Large intestine (tissue), 12 donors: ENCODE measurements around the gene PDE3A. TPM values are rescaled to one million over a fixed set of nuclear protein-coding genes. Genes with fewer than 3 reads are reported as not detected.
A peak's percentile ranks its signal among the peaks of the same experiment; 100 is the strongest.
"Not testable (repeated sequence)": the region's sequence is repeated elsewhere in the genome, so short reads cannot be mapped to it uniquely, and the experiment has no call there.

Experiments used
- DNase-seq, 2 donors: peaks; one replicate each; pipeline versions ENCODE4 v3.0.0 to v3.0.0-alpha.2; 2013
- H3K27ac ChIP-seq: one replicate; pipeline ENCODE4 v1.5.1; 2013; ENCODE audit warnings: low read length
- H3K27me3 ChIP-seq: 2 replicates; pipeline ENCODE4 v1.6.1; 2013; ENCODE audit warnings: low read length; ENCODE audit not compliant: control insufficient read depth, insufficient read depth
- H3K36me3 ChIP-seq: 2 replicates; pipeline ENCODE4 v1.6.1; 2013; ENCODE audit warnings: low read length; ENCODE audit not compliant: control insufficient read depth, insufficient read depth
- H3K4me1 ChIP-seq: one replicate; pipeline ENCODE4 v1.6.1; 2013; ENCODE audit warnings: low read length; ENCODE audit not compliant: control insufficient read depth, insufficient read depth
- H3K4me3 ChIP-seq: one replicate; pipeline ENCODE4 v1.5.1; 2013; ENCODE audit warnings: low read length
- H3K9me3 ChIP-seq: one replicate; pipeline ENCODE4 v1.6.1; 2013; ENCODE audit warnings: mild to moderate bottlenecking, low read depth, low read length, moderate library complexity; ENCODE audit not compliant: control insufficient read depth
- WGBS: methylation state at CpG from one replicate; pipeline ENCODE4 v1.1.5; 2013; ENCODE audit warnings: low lambda C conversion rate; ENCODE audit not compliant: insufficient coverage; 5-methylcytosine and 5-hydroxymethylcytosine counted together
- long read RNA-seq, 11 donors: transcript quantifications; one replicate each; lab custom pipeline, GENCODE V29; 2026
- polyA plus RNA-seq: library from polyadenylated mRNA; unstranded; fragments of 120-200 nt; gene quantifications from one replicate; pipeline ENCODE4 v1.2.1, GENCODE V29; 2013

The PDE3A gene
- 62.0 TPM for polyA plus RNA-seq
- long read RNA-seq, donor 1, full-length matches to known transcripts, result 2 of 7 reads
- long read RNA-seq, donor 1, partial matches to known transcripts, result 5 of 7 reads
- long read RNA-seq, donor 1, other reads (novel, unspliced or antisense), result 0 of 7 reads
- long read RNA-seq, donor 2, full-length matches to known transcripts, result 9 of 26 reads
- long read RNA-seq, donor 2, partial matches to known transcripts, result 17 of 26 reads
- long read RNA-seq, donor 2, other reads (novel, unspliced or antisense), result 0 of 26 reads
- long read RNA-seq, donor 3, result 0 reads
- long read RNA-seq, donor 4, result 0 reads
- long read RNA-seq, donor 5, full-length matches to known transcripts, result 4 of 4 reads
- long read RNA-seq, donor 5, partial matches to known transcripts, result 0 of 4 reads
- long read RNA-seq, donor 5, other reads (novel, unspliced or antisense), result 0 of 4 reads
- long read RNA-seq, donor 6, full-length matches to known transcripts, result 8 of 8 reads
- long read RNA-seq, donor 6, partial matches to known transcripts, result 0 of 8 reads
- long read RNA-seq, donor 6, other reads (novel, unspliced or antisense), result 0 of 8 reads
- long read RNA-seq, donor 7, result 0 reads
- long read RNA-seq, donor 8, full-length matches to known transcripts, result 7 of 44 reads
- long read RNA-seq, donor 8, partial matches to known transcripts, result 37 of 44 reads
- long read RNA-seq, donor 8, other reads (novel, unspliced or antisense), result 0 of 44 reads
- long read RNA-seq, donor 9, full-length matches to known transcripts, result 3 of 3 reads
- long read RNA-seq, donor 9, partial matches to known transcripts, result 0 of 3 reads
- long read RNA-seq, donor 9, other reads (novel, unspliced or antisense), result 0 of 3 reads
- long read RNA-seq, donor 10, full-length matches to known transcripts, result 10 of 10 reads
- long read RNA-seq, donor 10, partial matches to known transcripts, result 0 of 10 reads
- long read RNA-seq, donor 10, other reads (novel, unspliced or antisense), result 0 of 10 reads
- long read RNA-seq, donor 11, full-length matches to known transcripts, result 5 of 5 reads
- long read RNA-seq, donor 11, partial matches to known transcripts, result 0 of 5 reads
- long read RNA-seq, donor 11, other reads (novel, unspliced or antisense), result 0 of 5 reads

DNA sequence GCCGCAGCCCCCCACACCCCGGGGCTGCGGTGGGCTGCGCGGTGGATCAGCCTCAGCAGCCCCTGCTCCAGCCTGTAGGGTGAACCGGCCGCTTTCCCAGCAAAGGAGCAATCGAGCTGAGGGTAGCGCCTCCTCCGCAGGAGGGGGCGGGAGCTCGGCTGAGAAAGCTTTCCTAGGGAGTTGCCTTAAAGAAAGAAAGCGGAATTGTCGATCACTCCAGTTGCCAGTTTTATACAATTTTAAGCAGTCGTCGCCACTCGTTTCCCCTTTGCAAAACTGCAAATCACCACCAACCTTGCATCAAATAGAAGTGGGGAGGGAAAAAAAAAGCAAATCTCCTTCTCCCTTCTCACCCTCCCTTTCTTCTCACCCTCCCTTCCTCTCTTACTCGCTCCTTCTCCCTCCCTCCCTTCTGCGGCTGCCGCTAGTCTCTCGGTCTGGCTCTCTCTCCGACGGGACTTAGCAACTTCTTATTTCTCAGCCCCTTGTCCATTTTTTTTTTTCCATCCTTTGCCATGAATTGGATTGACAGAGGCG is at the start of gene PDE3A:
PDE3A (plus strand) TSS at position 424 of the 537 bp plus-strand sequence. CDS start 748 bp downstream, outside the sequence.
- Histone ChIP-seq H3K4me3 (peak within 1 kb of the TSS; percentile 96), H3K27me3 (no peaks in the 10 kb centered on the region), H3K4me1 (no peaks in the 10 kb centered on the region), H3K36me3 (no peaks in the 10 kb centered on the region), H3K27ac (peak within 1 kb of the TSS; percentile 89), H3K9me3 (no peaks in the 10 kb centered on the region)
- WGBS, result 0% methylated on average over 6 of the region's 24 CpGs
- DNase-seq, result peak; percentile 66 to 89

DNA sequence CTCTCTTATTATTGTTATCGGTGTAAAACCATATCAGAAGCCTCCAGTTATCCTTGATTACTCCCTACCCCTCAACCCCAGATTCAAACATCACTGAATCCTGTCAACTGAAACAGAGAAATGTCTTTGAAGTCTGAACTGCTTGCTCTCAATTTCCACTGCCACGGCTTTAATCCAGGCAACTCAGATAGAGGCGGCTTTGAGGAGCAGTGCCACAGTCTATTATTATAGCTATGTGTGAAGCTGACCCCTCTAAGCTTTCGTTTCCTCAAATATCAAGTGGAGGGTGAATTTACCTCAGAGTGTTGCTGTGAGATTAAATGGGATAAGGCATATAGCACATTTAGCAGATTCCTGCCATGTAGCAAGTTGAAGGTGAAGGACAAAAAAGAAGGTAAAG is 49.0 kb upstream of the PDE3A start:
- no peaks in the 10 kb centered on the region for H3K9me3 ChIP-seq
- no peaks in the 10 kb centered on the region for H3K4me1 ChIP-seq
- H3K27me3 ChIP-seq, result no peaks in the 10 kb centered on the region
- 60% methylated on average over 1 of the region's 4 CpGs for WGBS
- no peaks in the 10 kb centered on the region for H3K36me3 ChIP-seq
- no peak overlapping the region for H3K4me3 ChIP-seq
- H3K27ac ChIP-seq, result no peak overlapping the region
- no peak for DNase-seq

- Histone ChIP-seq H3K9me3 (no peaks in the 10 kb centered on the region), H3K4me1 (no peaks in the 10 kb centered on the region), H3K27ac (no peak overlapping the region), H3K36me3 (no peaks in the 10 kb centered on the region), H3K4me3 (no peak overlapping the region), H3K27me3 (no peaks in the 10 kb centered on the region)
- no peak for DNase-seq
- no CpG with 5 or more reads among the region's 4 CpGs for WGBS
Measured at GRCh38 chr12:20320552-20320951, 47.8 kb upstream of the PDE3A start.

DNA sequence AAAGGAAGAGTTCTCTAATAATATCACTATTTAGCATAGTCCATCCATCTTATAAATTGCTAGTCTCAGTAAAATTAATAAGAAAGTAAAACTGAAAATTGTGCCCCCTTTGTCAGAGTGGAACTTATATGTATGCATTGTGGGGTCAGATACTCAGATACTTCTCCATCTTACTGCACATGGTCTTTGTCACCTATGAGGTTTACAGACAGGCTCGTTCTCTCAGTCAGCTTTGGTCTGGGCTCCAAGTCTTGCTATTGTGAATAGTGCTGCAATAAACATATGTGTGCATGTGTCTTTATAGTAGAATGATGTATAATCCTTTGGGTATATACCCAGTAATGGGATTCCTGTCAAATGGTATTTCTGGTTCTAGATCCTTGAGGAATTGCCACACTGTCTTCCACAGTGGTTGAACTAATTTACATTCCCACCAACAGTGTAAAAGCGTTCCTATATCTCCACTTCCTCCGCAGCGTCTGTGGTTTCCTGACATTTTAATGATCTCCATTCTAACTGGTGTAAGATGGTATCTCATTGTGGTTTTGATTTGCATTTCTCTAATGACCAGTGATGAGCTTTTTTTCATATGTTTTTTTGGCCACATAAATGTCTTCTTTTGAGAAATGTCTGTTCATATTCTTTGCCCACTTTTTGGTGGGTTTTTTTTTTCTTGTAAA is 37.4 kb upstream of the PDE3A start:
- H3K4me1 ChIP-seq, H3K36me3 ChIP-seq: not testable (repeated sequence)
- WGBS, result 100% methylated on average over 1 of the region's 4 CpGs

GRCh38 chr12:20339060-20339459 is 29.3 kb upstream of the PDE3A start:
- Histone ChIP-seq H3K4me1 (no peaks in the 10 kb centered on the region), H3K27me3 (no peaks in the 10 kb centered on the region), H3K36me3 (no peaks in the 10 kb centered on the region), H3K9me3 (peaks cover 5% of the 10 kb centered on the region), H3K4me3 (no peak overlapping the region), H3K27ac (no peak overlapping the region)
- no peak for DNase-seq
- WGBS, result 61% methylated on average over 2 of the region's 2 CpGs

More for the DNA sequence above, 37.4 kb upstream of the PDE3A start:
- H3K27me3 ChIP-seq, H3K9me3 ChIP-seq, H3K27ac ChIP-seq, DNase-seq, H3K4me3 ChIP-seq: not testable (repeated sequence)

GRCh38 chr12:20342111-20342510 is 26.2 kb upstream of the PDE3A start:
- H3K4me3 ChIP-seq, result no peak overlapping the region
- H3K36me3 ChIP-seq, result no peaks in the 10 kb centered on the region
- WGBS, result 94% methylated on average over 2 of the region's 3 CpGs
- H3K9me3 ChIP-seq, result no peaks in the 10 kb centered on the region
- H3K27ac ChIP-seq, result no peak overlapping the region
- no peaks in the 10 kb centered on the region for H3K4me1 ChIP-seq
- no peaks in the 10 kb centered on the region for H3K27me3 ChIP-seq
- no peak for DNase-seq

DNA sequence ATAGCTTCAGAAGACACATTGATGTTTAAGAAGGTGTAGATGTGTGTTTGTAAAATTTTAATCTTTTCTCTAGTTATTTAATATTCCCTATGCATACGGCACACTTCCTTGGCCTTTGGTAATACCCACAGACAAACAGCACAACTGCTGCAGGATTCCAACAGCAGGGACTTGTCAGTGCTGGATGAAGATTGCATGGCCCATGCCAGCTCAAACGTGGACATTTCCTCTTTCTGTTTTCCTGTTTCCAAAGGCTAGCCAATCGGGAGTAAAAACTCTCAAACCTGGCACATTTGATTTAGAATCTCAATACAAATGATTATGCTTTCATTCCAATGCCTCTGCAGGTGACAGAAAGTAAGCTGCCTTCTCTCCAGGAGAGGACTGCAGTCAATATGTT is 22.5 kb upstream of the PDE3A start:
- no peak for DNase-seq
- H3K27ac ChIP-seq, result no peak overlapping the region
- no peak overlapping the region for H3K4me3 ChIP-seq
- H3K36me3 ChIP-seq, result no peaks in the 10 kb centered on the region
- no peaks in the 10 kb centered on the region for H3K27me3 ChIP-seq
- no CpG with 5 or more reads among the region's 3 CpGs for WGBS
- no peaks in the 10 kb centered on the region for H3K4me1 ChIP-seq
- H3K9me3 ChIP-seq, result no peaks in the 10 kb centered on the region

DNA sequence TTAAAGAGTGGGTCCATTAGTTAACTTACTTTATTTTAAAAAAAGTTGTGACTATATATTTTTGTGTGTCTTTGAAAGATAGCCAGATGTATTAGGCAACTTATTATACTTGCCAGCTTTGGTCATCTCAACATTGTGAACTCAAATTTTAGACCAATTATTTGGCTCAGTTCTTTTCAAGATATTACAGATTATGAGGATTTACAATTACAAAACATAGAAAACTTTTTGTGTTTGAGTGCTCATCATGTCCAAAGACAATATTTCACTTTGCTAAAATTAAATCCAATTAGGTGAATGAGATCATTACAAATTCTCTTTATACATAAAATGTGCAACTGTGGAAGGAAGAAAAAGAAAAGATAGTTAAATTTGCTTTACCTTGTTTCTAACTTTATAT is 18.3 kb upstream of the PDE3A start:
- no peak overlapping the region for H3K27ac ChIP-seq
- H3K4me1 ChIP-seq, result no peaks in the 10 kb centered on the region
- no peaks in the 10 kb centered on the region for H3K27me3 ChIP-seq
- H3K36me3 ChIP-seq, result no peaks in the 10 kb centered on the region
- no peak overlapping the region for H3K4me3 ChIP-seq
- no peaks in the 10 kb centered on the region for H3K9me3 ChIP-seq
- DNase-seq, result no peak

GRCh38 chr12:20350495-20350894 is 17.8 kb upstream of the PDE3A start:
- no peaks in the 10 kb centered on the region for H3K4me1 ChIP-seq
- WGBS, result 87% methylated on average over 3 of the region's 5 CpGs

GRCh38 chr12:20351406-20351805 is 16.9 kb upstream of the PDE3A start:
- Histone ChIP-seq H3K4me1 (no peaks in the 10 kb centered on the region), H3K27me3 (no peaks in the 10 kb centered on the region), H3K27ac (no peak overlapping the region), H3K36me3 (no peaks in the 10 kb centered on the region), H3K4me3 (no peak overlapping the region), H3K9me3 (no peaks in the 10 kb centered on the region)
- DNase-seq, result no peak
- 80% methylated on average over 2 of the region's 4 CpGs for WGBS

More at GRCh38 chr12:20350495-20350894, 17.8 kb upstream of the PDE3A start:
- Histone ChIP-seq H3K4me3 (no peak overlapping the region), H3K9me3 (no peaks in the 10 kb centered on the region), H3K27me3 (no peaks in the 10 kb centered on the region), H3K36me3 (no peaks in the 10 kb centered on the region), H3K27ac (no peak overlapping the region)
- DNase-seq, result no peak
